HG02798 (cell line): ENCODE data around the gene MTNR1B.

Source experiments
- ATAC-seq: cut with Tn5 transposase; IDR thresholded peaks from one replicate; pipeline ENCODE4 v1.9.1; 2021; ENCODE audit warnings: mild to moderate bottlenecking; ENCODE audit not compliant: unreplicated experiment, poor library complexity

MTNR1B gene

DNA sequence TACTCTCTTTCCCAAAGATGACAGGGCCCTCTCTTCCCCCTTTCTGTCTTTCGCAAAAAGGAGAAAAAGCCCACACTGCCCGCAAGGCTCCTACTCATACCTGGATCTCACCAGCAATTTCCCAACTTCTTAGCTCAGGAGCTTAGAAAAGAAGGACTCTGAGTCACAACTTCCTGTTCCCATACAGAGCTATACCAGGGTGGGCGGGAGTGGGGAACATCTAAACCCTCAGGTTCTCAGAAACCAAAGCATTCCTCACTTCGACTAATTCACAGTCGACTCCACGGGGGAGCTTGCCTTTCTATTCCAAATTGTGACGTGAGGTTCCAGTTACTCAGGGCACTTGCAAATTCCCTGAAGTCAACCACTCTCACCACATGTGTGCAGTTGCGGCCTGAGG, 61.9 kb downstream of the MTNR1B start:
- ATAC-seq = no peak
